ENCODE results near the gene CDCA7.
"Not testable (repeated sequence)": the region's sequence is repeated elsewhere in the genome, so short reads cannot be mapped to it uniquely, and the experiment has no call there.

CDCA7 gene

DNA sequence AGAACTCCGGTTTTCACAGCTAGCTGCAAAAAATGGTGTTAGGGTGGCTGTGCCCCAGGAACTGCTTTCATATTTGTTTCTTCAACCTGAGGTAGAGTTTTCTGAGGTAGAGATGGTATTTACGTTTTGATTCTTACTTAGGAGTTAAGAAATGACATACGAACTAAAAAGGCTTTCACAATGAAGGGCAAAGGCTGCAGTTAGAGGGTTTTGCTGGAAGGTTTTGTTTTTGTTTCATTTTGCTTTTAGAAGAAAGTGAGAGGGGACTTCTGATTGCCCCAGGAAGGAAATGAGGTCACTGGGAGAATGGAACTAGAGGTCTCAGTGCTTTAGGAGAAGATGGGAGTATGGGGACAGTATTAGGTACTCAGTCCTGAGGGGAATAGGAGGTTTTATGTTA is 15.5 kb downstream of the CDCA7 start:
- no peak for FAIRE-seq

DNA sequence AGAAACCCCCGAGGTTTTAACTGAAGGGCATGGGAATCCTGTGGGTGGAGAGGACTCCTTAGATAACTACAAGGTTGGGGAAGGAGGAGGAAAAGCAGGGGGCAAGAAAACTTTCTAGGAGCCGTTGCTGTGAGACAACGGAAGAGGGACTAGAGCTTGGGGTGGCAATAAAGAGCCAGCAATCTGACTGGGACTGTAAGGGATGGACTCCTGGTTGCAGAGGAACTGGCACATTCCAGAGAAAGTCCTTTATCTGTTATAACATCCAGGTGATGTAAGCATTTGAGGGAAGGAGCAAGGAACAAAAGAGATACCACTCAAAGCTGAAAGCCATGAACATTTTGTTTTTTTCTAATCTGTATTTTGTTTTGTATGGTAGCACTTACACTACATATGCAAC is 16.4 kb downstream of the CDCA7 start:
- FAIRE-seq, result no peak

DNA sequence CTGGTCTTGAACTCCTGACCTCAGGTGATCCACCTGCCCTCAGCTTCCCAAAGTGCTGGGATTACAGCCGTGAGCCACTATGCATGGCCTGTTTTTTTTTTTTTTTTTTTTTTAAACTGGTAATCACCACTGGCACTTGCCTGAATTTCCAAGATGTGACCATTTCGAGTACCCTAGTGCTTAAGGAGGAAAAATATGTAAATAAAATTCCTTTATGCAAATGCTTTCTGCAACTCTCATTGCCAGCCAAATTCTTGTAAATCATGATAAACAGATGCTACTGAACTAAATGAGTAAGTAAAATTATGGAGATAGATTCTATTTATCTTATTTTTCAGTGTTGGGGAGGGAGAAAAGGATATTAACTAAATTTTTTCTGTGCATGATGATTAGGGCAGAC is 18.6 kb downstream of the CDCA7 start:
- no peak for FAIRE-seq

DNA sequence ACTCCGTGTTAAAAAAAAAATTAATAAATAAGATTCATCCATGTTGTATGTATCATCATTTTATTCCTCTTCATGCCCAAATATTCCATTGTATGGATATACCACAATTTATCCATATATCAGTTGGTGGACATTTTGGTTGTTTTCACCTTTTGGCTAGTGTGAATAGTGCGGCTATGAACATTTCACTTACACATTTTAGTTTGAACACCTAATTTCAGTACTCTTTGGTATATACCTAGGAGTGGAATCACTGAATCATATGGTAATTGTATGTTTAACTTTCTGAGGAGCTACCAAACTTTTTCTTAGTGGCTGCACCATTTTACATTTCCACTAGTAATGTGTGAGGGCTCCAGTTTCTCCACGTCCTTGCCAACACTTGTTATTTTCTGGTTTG is 20.0 kb downstream of the CDCA7 start:
- FAIRE-seq, result no peak

DNA sequence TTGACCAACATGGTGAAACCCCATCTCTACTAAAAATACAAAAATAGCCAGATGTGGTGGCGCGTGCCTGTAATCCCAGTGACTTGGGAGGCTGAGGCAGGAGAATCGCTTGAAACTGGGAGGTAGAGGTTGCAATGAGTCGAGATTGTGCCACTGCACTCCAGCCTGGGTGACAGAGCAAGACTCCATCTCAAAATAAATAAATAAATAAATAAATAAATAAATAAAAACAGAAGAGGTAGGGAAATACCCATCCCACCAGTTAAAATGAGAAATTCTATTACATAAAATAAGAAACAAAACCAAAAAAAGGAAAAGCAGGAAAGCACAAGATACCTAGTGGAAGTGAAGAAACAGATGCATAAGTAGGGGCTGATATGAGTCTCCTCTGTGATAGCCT is 30.9 kb downstream of the CDCA7 start:
- FAIRE-seq, result not testable (repeated sequence)

DNA sequence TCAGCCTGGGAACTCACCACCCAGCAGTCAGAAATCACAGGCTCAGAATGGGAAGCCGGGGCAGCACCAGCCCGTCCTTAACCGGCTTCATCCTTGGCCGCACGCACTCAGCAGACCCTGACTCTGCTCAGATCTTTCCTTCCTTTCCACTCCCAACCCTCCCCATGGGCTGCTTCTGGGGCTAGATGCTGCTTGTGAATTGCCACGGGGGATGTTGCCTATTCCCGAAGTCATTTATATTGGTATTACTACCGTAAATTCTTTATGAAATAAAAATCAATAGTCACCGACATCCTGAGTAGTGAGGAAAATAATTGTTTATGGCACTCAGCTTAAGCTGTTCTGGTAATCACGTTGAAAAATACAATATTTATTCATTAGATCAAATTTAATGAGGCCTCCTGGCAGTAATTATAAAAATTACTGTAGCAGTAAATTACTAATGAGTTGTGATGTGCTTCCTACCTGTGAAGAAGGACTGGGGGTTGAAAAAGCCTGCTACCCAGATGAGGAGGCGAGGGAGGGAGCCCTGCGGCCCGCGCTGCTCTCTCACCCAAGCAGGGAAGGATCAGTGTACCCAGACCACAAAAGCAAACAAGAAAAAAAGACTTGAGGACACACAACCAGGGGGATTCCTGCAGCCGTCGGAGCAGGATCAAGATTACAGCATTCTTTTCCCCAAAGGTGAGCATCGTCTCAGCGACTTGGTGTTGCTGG is 31.5 kb downstream of the CDCA7 start:
- FAIRE-seq, result no peak

DNA sequence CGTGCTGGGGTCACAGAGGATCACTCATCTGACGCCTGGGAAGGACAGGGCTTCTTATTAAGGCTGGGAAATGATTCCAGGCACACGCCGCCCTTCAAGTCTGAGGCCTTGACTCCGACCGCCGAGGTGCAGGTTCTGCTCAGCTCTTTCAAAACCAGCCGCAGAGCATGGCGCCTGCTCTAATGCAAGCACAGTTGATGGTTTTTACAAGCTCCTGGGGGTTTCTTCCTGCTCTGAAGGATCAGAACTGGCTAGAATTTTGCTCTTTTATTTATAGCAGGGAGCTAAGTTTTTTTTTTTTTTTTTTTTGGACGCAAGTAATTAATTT is 32.0 kb downstream of the CDCA7 start:
- no peak for FAIRE-seq

DNA sequence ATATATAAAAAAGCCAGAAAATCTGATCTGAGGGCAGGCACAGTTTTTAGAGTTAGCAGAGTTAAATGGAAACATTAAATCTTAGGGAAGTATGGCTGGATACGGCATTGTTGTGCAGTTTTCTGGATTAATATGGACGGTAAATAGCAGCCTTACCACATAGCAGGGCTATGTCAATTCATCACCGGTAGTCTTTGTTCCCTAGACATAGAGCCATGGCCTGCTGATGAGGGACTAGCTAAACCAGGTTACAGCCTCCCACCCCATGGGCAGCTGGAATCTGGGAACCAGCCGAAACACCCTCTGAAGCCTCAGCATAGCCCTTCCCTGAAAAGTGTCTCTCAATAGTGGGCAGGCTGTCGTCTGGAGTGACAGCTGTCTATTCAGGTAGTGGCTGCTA is 32.4 kb downstream of the CDCA7 start:
- no peak for FAIRE-seq

DNA sequence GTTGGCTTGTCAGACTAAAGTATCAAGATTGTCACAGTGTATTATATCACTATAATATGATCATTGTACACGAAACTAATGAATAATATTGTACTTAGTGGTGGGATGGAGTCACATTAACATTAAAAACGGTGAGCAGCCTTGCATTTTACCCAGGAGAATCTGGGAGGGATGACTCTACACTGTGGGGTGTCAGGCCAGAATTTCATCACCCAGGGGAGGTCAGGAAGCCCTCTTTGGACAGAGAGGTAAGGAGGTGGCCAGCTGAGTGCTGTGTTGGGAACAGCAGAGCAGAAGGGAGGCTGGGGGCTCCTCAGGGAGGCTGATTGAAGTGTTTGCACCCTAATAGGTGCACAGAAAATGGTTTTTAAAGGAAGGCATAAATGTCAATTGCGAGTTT is 33.0 kb downstream of the CDCA7 start:
- FAIRE-seq, result no peak

DNA sequence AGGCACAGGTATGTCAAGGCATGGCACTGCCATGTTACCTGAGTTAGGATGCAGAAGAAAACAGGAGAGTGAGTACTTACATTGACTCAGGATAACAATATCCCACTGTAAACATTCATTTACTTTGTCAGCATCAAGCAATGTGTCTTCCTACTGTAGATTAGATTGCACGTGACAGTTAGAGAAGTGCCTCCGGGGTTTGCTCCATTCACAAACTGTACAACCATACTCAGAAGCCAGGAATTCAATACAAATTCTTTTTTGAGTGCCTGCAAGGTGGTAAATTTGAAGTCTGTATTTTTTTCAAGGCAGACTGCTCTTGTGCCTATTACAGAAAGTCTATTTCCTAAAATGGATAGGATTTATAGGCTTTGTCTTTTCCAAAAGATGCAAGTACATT is 34.1 kb downstream of the CDCA7 start:
- FAIRE-seq, result no peak

DNA sequence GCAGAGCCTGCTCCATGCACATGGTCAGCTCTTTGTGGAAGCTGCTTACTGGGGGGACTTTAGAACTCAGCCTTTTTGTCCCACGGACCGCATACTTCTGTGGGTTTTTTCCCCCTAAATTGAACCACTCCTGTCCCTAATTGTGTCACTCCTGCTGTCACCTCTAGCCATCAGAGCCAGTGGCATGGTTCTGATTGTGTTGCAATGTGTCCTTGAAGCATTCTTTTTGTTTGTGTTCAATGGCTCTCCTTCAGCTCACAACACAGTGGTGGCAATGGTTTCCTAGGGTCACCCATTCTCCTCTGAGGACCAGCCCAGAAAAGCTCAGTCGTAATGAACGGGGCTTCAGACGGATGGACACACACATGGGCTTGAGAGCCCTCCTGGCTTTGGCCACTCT is 35.4 kb downstream of the CDCA7 start:
- FAIRE-seq, result no peak

DNA sequence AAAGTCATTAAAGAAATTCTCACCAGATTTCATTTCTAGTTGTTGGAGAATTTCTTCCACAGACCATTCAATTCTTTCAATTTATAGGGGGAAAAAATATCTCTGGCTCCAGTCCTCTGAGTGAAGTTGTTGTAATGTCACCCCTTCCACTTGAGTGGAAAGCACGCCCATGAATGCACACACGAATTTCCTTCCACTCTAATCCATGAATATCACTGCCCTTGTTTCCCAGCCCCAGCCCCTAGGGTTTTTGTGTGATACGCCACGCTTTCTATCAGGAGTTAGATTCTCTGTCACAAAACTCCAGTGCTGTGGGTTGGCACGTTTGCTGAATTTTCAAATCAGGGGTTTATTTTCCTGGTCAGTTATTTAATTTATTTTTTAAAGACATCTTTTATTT is 38.1 kb downstream of the CDCA7 start:
- FAIRE-seq, result no peak

DNA sequence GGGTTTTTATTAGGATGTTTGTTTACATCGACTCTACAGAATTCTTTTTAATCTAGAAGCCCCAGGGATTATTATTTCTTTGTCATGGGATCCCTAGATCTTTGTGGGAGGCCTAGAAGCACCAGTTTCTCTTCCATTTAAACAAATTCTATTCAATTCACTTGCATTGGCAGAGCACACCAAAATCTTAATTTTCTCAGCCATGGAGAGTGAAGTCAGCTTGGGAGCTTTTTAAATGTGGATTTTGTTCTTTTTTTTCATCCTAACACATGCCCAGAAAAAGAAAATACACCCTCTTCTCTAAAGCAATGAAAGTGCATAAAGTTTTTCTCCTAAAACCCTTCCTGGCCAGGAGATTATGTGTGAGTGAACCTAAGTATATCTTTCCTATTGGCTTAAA is 38.5 kb downstream of the CDCA7 start:
- no peak for FAIRE-seq

DNA sequence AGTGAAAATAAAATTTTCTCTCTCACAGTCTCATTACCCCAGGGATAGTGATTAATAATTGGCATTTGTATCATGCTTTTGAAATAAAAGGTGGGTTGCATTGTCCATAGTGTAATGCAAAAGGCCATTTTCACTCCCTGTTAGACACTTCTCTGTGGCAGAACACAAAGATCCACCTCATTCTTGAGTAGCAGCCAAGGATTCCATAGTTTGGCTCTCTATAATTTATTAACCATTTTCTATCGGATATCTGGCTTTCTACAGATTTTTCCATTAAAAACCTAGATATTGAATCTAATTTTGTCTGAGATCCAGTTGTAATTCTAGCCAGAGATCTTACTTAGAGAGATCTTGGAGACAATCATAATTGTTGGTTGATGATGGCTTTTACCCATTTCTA is 39.0 kb downstream of the CDCA7 start:
- no peak for FAIRE-seq

DNA sequence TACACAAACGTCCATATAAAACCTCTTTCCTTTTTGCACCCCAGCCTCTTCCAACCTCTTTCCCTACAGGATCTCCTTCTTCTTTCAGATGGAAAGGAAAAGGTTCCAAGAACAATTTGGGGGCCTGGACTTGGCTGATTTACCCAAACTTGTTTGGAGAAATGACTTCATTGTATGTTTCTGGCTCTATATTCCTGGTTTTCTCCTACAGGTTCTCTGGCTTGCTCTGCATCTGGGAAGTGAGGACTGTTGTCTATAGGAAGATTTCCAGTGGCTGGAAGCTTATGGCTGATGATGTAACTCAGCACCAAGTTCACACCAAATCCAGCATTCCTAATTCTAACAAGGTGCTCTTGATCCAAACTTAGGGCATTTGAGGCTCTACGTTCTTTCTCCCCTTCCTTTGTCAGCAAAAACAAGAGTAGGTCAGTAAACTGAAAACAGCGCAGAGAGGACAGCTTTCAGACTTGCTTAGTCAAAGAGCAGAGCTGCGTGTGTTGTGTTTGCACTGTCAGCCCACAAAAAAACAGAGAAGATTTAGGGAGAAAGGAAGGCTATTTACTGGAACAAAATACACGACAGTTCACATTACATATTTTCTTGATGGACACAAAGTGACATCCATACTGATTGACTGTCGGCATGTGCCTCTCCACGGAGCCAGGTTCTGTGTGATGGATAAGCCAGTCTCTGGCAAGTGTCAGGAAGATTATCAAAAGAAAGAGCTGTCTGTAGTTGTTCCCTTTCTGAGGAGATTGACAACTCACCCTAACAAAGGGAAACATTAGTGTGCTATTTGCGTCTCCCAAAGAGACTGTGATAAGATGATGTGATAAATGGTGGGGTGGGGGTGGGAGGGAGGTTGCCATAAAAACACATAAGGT is 39.7 kb downstream of the CDCA7 start:
- no peak for FAIRE-seq

DNA sequence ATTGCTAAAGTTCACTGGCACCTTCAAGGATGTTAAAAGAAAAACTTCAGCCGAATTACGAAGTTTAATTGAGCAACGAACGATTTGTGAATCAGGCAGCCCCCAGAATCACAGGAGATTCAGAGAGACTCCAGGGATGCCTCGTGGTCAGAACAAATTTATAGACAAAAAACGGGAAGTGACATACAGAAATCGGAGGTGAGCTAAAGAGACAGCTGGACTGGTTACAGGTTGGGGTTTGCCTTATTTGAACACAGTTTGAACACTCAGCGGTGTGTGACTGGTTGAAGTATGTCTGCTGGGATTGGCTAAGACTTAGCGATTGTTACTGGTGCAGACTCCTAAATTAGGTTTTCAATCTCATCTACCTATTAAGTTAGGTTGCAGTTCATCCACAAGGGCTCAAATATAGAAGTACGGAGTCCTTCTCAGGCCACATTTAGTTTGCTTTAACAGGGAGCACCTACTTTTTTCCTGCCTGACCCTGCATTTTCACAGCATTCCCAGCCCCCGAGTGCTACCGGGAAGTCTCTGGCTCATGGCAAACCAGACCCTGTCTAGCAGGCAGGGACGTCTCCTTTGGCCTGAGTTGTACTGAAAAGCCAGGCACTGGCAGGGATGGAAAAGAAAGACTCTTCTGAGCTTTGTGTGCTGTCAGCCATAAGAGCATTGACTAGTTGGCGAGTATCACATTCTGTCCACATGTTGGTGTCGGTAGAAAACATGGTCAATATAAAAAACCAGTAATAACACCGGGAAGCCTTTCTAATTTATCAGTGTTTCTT is 41.1 kb downstream of the CDCA7 start:
- FAIRE-seq, result no peak

DNA sequence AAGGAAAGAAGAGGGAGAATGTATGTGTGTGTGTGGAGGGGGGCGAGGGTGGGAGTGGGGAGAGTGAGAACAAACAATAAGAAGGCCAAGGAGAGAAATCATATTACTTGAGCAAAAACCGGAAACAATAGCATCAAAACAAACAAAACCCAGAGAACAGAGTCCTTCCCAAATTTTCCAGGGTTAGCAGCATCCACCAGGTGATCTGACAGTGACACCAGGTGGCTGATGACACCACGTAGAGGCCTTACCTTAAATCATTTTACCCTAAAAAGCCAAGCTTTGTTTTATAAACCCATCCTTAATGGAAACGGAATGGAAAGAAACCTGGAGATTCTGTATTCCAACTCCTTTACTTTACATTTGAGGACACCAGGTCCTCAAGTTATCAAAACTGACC is 42.9 kb downstream of the CDCA7 start:
- FAIRE-seq, result no peak

DNA sequence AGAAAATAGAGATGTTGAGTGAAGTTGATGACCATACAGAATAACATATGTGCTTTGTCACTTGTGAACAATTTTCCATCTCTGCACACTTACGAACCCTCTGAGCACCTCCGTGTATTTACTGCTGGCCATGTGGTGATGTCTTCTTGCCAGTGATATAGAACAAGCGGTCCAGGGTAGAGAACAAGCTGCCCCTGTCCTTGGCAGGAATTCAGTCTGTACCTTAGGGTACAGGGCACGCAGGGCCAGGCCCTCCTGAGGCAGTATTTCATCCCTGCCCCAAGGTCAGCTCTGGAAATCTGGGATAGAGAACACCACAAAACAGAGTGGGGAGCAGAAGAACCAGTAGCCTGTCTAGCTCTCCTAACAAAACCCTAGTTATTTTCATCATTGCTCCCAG is 44.6 kb downstream of the CDCA7 start:
- FAIRE-seq, result no peak

DNA sequence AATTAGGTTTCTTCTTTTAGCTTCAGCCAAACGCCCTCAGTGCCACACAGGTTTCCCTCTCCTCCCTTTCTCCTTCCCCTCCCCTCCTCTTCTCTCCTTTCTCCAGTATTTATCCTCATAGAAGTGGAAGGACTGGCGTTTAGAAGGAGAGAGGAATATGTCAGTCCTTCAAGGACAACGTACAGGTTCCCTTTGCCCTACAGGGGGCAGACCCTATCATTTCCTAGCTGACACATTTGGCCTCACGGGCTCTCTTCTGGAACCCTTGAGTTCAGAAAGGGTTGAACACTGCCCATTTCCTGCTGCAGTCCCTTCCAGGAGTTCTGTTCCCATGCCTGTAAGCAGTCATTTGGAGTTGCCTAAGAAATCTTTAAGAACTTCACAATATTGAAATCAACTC is 46.1 kb downstream of the CDCA7 start:
- FAIRE-seq, result no peak

DNA sequence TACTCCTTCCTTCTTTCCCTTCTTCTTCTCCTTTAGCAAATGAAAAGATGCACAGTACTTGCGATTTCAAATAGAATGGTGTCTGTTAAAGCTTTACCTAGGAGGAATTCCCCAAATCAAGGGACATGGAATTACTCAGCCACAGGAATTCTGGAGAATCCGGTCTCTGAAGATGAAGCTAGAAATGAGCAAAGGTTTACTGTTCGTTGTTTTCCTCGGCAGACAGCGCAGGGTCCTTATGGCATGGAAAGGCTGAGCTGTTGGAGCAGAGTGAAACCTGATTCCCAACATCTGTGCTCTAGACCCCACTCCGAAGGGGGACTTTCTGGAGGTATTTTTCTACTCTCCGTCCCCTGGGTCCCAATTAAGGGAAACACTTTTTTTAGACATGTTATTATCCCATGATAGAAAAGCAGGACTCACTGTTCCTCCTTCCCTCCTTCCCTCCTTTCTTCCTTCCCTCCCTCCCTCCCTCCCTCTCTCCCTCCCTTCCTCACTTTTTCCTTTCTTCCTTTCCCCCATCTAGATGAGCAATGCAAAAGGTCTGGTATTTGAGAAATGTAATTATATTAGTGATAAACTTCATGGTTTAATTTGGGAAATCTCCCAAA is 47.1 kb downstream of the CDCA7 start:
- no peak for FAIRE-seq

DNA sequence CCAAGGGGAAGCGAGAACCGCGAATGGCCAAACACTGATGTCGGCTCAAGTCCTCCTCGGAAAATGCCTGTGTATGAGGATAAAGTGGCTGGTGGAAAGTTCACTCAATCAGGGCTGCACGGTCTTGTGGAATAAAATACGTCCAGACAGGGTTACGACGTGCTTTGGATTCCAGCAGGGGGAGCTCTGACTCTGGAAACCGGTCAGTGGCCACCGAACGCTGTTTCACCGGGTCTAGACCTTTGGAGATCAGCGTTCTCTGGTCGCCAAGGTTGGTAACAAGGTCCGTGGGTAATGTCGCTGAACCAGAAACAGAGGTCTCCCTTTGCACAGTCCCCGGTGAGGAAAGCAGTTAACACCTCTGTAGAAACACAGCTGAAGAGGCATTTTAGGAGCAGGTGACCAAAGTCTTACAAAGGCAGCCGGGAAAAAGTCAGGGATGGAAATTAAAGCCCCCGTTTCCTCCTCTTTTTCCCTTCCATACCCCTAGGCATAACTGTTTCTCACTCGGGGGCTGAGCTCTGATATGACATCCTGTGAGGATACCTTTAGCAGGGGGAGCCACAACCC is 47.8 kb downstream of the CDCA7 start:
- peak; percentile 73 for FAIRE-seq

DNA sequence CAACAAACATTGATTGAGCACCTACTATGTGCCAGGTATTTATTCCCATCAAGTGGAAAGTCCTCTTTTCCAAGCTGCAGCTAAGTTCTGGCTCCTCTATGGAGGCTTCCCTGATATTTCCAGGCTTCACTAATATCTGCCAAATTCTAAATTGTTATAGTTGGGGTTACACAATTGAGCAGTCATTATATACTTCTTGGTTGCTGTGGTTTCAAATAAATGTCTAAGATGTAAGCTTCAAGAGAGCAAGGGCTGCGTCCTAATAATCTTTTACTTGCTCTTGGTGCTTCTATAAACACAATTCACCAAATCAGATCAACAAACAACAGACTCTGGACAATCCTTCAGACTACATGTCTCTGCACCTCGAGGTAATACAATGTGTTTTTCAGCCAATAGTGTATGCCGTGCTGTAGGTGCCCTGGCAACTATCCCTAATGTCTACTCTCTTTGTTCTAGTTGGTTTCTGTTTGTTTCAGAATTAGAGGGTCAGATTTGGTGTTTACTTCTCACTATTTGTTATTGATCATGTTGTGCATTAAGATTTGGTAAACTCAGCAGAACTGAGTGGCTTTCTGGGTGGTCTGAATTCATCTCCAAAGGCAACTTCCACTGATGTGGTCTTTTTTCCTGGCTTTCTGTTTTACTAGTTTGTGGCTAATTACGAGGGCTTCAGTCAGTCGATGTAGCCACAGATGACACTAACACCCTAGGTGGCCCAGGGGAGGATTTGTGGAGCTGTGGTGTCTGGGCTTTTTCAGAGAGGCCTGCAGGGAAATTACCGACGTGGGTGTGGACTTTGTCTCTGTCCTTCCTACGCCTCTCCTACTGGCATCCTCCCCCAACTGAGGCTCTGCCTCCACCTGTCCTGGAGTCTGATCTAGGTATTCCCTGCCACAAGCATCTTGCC is 50.4 kb downstream of the CDCA7 start:
- no peak for FAIRE-seq
